RWPE2 (cell line): ENCODE measurements around the gene AMOTL1.

Experiments
- ATAC-seq: fragments of 200-7000 bp; cut with Tn5 transposase; 3 replicates; pipeline ENCODE4 v1.9.1; 2021; ENCODE audit warnings: low read depth
- DNase-seq: peaks from one replicate; pipeline ENCODE4 v3.0.0-alpha.2; 2020; ENCODE audit warnings: low spot score
- H3K27ac ChIP-seq: fragments of 450-650 bp; 2 replicates; pipeline ENCODE4 v1.5.1; 2017; ENCODE audit warnings: mild to moderate bottlenecking; ENCODE audit not compliant: poor library complexity, severe bottlenecking
- H3K27me3 ChIP-seq: fragments of 250-450 bp; sonication (Bioruptor Pico); 2 replicates; pipeline ENCODE4 v1.5.1; 2021; ENCODE audit warnings: mild to moderate bottlenecking, moderate library complexity; ENCODE audit not compliant: insufficient read depth, poor library complexity, severe bottlenecking
- H3K36me3 ChIP-seq: fragments of 250-450 bp; sonication (Bioruptor Pico); 2 replicates; pipeline ENCODE4 v1.5.1; 2020; ENCODE audit warnings: low read depth, mild to moderate bottlenecking, moderate library complexity
- H3K4me1 ChIP-seq: fragments of 250-450 bp; sonication (Bioruptor Pico); 2 replicates; pipeline ENCODE4 v1.5.1; 2021; ENCODE audit warnings: mild to moderate bottlenecking, moderate library complexity; ENCODE audit not compliant: insufficient read depth, poor library complexity, severe bottlenecking
- H3K4me3 ChIP-seq: fragments of 250-450 bp; sonication (Bioruptor Pico); 2 replicates; pipeline ENCODE4 v1.5.1; 2021; ENCODE audit warnings: mild to moderate bottlenecking, moderate library complexity; ENCODE audit not compliant: severe bottlenecking
- H3K9me3 ChIP-seq: fragments of 250-450 bp; sonication (Bioruptor Pico); 2 replicates; pipeline ENCODE4 v1.5.1; 2021; ENCODE audit warnings: mild to moderate bottlenecking, moderate library complexity; ENCODE audit not compliant: severe bottlenecking
- TF ChIP-seq, protein P1 (sequence below): fragments of 450-650 bp; IDR thresholded peaks from one replicate; pipeline ENCODE4 v1.5.1; 2017; ENCODE audit warnings: mild to moderate bottlenecking, moderate library complexity; ENCODE audit not compliant: poor library complexity, severe bottlenecking

AMOTL1 gene

DNA sequence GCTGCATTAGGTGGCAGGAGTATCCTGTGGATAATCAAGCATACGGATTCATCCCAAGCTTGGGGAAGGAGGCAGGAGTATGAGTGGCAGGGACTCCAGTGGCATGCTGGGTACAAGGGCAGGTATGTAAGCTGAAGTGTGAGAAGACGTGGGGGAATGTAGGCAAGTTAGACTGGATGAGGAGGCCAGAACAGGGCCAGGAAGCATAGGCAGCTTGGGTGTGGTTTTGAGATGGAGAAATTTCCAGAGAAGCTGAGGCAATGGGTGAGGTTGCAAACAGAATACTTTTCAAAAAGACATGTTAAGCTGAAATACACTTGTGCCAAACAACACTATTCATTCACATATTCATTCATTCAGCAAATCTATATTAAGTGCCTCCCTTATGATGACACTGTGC is 43.1 kb upstream of the AMOTL1 start:
- ATAC-seq: no peak
- TF ChIP-seq, protein P1, sequence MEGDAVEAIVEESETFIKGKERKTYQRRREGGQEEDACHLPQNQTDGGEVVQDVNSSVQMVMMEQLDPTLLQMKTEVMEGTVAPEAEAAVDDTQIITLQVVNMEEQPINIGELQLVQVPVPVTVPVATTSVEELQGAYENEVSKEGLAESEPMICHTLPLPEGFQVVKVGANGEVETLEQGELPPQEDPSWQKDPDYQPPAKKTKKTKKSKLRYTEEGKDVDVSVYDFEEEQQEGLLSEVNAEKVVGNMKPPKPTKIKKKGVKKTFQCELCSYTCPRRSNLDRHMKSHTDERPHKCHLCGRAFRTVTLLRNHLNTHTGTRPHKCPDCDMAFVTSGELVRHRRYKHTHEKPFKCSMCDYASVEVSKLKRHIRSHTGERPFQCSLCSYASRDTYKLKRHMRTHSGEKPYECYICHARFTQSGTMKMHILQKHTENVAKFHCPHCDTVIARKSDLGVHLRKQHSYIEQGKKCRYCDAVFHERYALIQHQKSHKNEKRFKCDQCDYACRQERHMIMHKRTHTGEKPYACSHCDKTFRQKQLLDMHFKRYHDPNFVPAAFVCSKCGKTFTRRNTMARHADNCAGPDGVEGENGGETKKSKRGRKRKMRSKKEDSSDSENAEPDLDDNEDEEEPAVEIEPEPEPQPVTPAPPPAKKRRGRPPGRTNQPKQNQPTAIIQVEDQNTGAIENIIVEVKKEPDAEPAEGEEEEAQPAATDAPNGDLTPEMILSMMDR: no peak
- no peak overlapping the region for H3K4me3 ChIP-seq
- peaks cover 10% of the 10 kb centered on the region for H3K36me3 ChIP-seq
- no peaks in the 10 kb centered on the region for H3K27me3 ChIP-seq
- H3K4me1 ChIP-seq: peaks cover 32% of the 10 kb centered on the region
- H3K27ac ChIP-seq: no peak overlapping the region
- H3K9me3 ChIP-seq: no peaks in the 10 kb centered on the region
- no peak for DNase-seq

DNA sequence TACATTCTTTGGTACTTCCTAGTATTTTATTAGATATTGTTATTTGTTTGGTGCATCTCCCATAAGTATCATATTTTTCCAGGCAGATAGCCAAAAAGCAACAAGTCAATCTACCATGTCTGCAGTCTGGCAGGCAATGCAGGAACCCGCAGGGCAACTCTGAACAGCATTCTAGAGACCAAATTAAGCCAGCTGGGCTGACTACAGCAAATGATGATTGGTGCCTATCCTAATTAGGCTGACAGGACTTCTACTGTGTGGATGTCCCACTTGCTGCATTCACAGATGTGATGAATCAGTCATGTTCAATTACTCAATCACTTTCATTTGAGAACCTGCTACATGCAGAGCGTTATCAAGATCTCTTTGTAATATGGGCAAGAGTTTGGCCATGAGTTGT is 40.3 kb upstream of the AMOTL1 start:
- H3K4me3 ChIP-seq: no peak overlapping the region
- TF ChIP-seq, protein P1: no peak
- H3K9me3 ChIP-seq: no peaks in the 10 kb centered on the region
- DNase-seq (no peak), ATAC-seq (no peak)
- H3K4me1 ChIP-seq: peaks cover 37% of the 10 kb centered on the region
- H3K36me3 ChIP-seq: peaks cover 19% of the 10 kb centered on the region
- H3K27ac ChIP-seq: peak overlapping the region; percentile 95
- no peaks in the 10 kb centered on the region for H3K27me3 ChIP-seq

DNA sequence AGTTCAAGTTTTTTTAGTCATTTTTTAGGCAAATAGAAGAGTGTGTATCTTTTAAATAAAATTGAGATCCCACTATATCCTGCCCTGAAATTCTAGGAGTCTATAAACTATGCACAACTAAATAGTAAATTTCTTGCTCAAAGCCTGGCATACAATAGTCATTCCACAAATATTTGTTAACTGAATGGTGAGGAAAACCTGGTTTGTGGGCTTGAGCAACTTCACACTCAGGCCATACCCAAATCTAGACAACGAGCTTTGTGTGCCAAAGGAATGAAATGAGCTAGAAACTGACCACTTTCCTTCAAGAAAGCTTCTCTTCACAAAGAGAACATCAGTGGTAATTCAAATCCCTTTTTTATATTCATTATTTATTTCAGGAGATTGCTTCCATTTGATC is 39.6 kb upstream of the AMOTL1 start:
- H3K27ac ChIP-seq: peak overlapping the region; percentile 95
- H3K4me3 ChIP-seq: no peak overlapping the region
- TF ChIP-seq, protein P1: no peak
- DNase-seq (no peak), ATAC-seq (peak; percentile 45; the same call in 2 of the 3 replicates)
- peaks cover 45% of the 10 kb centered on the region for H3K4me1 ChIP-seq
- no peaks in the 10 kb centered on the region for H3K9me3 ChIP-seq
- no peaks in the 10 kb centered on the region for H3K27me3 ChIP-seq
- H3K36me3 ChIP-seq: peaks cover 26% of the 10 kb centered on the region

DNA sequence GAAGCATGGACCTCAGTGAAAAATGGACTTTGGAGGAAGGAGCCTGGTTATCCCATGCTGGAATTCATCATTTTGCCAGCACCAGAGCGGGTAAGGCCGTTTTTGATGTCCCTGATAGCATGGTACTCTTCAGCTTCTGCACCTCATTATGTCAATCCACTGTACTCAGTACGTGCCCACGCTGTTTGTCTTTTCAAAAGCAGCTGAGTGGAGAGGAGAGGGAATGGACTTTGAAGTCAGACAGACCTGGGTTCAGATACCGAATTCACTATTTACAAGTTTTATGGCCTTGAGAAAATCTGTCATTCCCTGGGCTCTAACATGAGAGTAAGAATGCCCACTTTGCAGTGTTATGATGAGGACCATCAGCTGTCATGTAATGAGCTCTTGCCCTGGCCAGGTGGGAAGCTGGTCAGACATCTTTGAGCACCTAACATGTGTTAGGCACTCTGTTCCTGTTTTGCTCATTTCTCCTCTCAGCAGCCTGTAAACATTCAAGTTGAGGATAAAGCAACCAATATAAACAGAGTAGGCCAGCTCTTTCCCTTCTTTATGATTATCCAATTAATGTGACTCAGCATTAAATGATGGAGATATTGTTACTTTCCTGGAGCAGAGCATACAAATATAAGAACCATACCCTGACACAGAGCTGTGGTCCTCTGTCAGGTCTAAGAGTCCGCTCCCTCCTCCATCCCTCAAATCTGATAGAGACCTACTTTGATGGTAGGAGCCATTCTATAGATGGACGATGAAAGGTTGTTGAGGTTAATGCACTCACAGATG is 39.0 kb upstream of the AMOTL1 start:
- Histone ChIP-seq H3K27me3 (no peaks in the 10 kb centered on the region), H3K9me3 (no peaks in the 10 kb centered on the region), H3K36me3 (peaks cover 26% of the 10 kb centered on the region), H3K27ac (peak overlapping the region; percentile 95), H3K4me3 (no peak overlapping the region), H3K4me1 (peaks cover 51% of the 10 kb centered on the region)
- DNase-seq (no peak), ATAC-seq (no peak)
- TF ChIP-seq, protein P1: no peak

DNA sequence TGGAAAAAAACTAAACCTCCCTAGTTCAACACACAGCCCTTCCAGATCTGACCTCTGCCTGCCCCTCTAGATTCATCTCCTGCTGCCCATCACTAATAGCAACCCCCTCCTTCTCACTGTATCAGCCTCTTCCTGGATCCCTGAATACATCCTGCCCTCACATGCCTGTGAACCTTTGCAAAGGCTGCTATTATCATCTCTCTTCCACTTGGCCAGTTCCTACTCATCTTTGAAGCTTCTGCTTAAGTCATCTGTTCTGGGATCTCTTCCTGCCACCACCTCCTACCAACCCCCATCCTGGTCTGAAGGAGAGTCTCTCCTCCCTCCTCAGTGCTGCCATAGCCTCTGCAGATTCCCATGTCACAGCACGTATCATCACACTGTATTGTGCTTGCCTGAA is 38.0 kb upstream of the AMOTL1 start:
- Histone ChIP-seq H3K27ac (peak overlapping the region; percentile 95), H3K4me1 (peaks cover 59% of the 10 kb centered on the region), H3K4me3 (no peak overlapping the region), H3K27me3 (no peaks in the 10 kb centered on the region), H3K9me3 (no peaks in the 10 kb centered on the region), H3K36me3 (peaks cover 26% of the 10 kb centered on the region)
- TF ChIP-seq, protein P1: no peak
- ATAC-seq (no peak), DNase-seq (no peak)
